ENCODE data around the gene FGF14. TPM values are rescaled to one million over a fixed set of nuclear protein-coding genes. Genes with fewer than 3 reads are reported as not detected.

Gene FGF14
- total and polyA plus RNA-seq, 2 experiments from 2014 or later: 0.03 TPM; not detected in 1

GRCh38 chr13:101751488-101751887 lies 650.4 kb downstream of the FGF14 start:
- no peaks in the 10 kb centered on the region for H4K20me1 ChIP-seq (replicated peaks; ENCODE audit: insufficient read depth)
- H3K79me2 ChIP-seq (replicated peaks; ENCODE audit: insufficient read depth): no peaks in the 10 kb centered on the region
- Mint-ChIP-seq H3K27ac (peak overlapping the region; percentile 36; the same call in 1 of the 2 replicates), H3K27me3 (ENCODE audit: insufficient read depth, low read depth, poor library complexity) (no peaks in the 10 kb centered on the region), H3K36me3 (ENCODE audit: low read depth) (no peaks in the 10 kb centered on the region), H3K4me1 (peaks cover 7% of the 10 kb centered on the region), H3K4me3 (no peak overlapping the region), H3K9me3 (no peaks in the 10 kb centered on the region)
- no peak for TF ChIP-seq CTCF (conservative IDR thresholded peaks at IDR 0.05; ENCODE audit: low read depth in 2 of 2)
- no peak for TF ChIP-seq STAT1 (IDR thresholded peaks at IDR 0.05; ENCODE audit: unreplicated experiment)
- no peak for TF ChIP-seq ZNF331 (CRISPR knock-in tag; IDR thresholded peaks at IDR 0.05; ENCODE audit: low read depth)
- TF ChIP-seq CREB1 (CRISPR knock-in tag; IDR thresholded peaks at IDR 0.05; ENCODE audit: low read depth): no peak
- no peak for TF ChIP-seq ZNF114 (CRISPR knock-in tag; IDR thresholded peaks at IDR 0.05)
- H3K36me3 ChIP-seq (ENCODE audit: insufficient read depth): no peaks in the 10 kb centered on the region
- H3K4me1 ChIP-seq (ENCODE audit: insufficient read depth): peaks cover 4% of the 10 kb centered on the region
- no peak overlapping the region for H3K27ac ChIP-seq (ENCODE audit: low read depth)
- no peaks in the 10 kb centered on the region for H3F3A ChIP-seq (replicated peaks; ENCODE audit: low read depth)
- H3K9me2 ChIP-seq (ENCODE audit: insufficient read depth): no peaks in the 10 kb centered on the region
- ATAC-seq (no peak; the same call in 2 of the 3 replicates), DNase-seq (ENCODE audit: low spot score) (peak; percentile 30)
- no peak overlapping the region for H3K4me2 ChIP-seq
- H2AFZ ChIP-seq: no peak overlapping the region
- H3K4me3 ChIP-seq: no peak overlapping the region
- H3K27me3 ChIP-seq (ENCODE audit: insufficient read depth): no peaks in the 10 kb centered on the region

GRCh38 chr13:101749584-101749983 lies 652.3 kb downstream of the FGF14 start:
- Mint-ChIP-seq H3K4me1 (peaks cover 7% of the 10 kb centered on the region), H3K27me3 (ENCODE audit: insufficient read depth, low read depth, poor library complexity) (no peaks in the 10 kb centered on the region), H3K9me3 (no peaks in the 10 kb centered on the region), H3K36me3 (ENCODE audit: low read depth) (no peaks in the 10 kb centered on the region), H3K4me3 (no peak overlapping the region), H3K27ac (no peak overlapping the region)
- Histone ChIP-seq H3F3A (replicated peaks; ENCODE audit: low read depth) (no peaks in the 10 kb centered on the region), H3K4me2 (no peak overlapping the region), H3K27ac (ENCODE audit: low read depth) (no peak overlapping the region), H3K4me1 (ENCODE audit: insufficient read depth) (peaks cover 4% of the 10 kb centered on the region), H2AFZ (no peak overlapping the region), H3K9me2 (ENCODE audit: insufficient read depth) (no peaks in the 10 kb centered on the region), H3K27me3 (ENCODE audit: insufficient read depth) (no peaks in the 10 kb centered on the region), H3K79me2 (replicated peaks; ENCODE audit: insufficient read depth) (no peaks in the 10 kb centered on the region), H3K4me3 (no peak overlapping the region), H4K20me1 (replicated peaks; ENCODE audit: insufficient read depth) (no peaks in the 10 kb centered on the region), H3K36me3 (ENCODE audit: insufficient read depth) (no peaks in the 10 kb centered on the region)
- DNase-seq (ENCODE audit: low spot score) (no peak), ATAC-seq (no peak)
- TF ChIP-seq CREB1 (CRISPR knock-in tag; IDR thresholded peaks at IDR 0.05; ENCODE audit: low read depth) (no peak), ZNF331 (CRISPR knock-in tag; IDR thresholded peaks at IDR 0.05; ENCODE audit: low read depth) (no peak), NANOG (IDR thresholded peaks at IDR 0.05; ENCODE audit: borderline replicate concordance) (no peak), CTCF (conservative IDR thresholded peaks at IDR 0.05; ENCODE audit: low read depth in 2 of 2) (no peak), STAT1 (IDR thresholded peaks at IDR 0.05; ENCODE audit: unreplicated experiment) (no peak), ZNF114 (CRISPR knock-in tag; IDR thresholded peaks at IDR 0.05) (no peak), JUNB (IDR thresholded peaks at IDR 0.05; ENCODE audit: unreplicated experiment) (no peak), EZH2 (IDR thresholded peaks at IDR 0.05; ENCODE audit: low read depth, unreplicated experiment) (no peak), EZH2phosphoT487 (IDR thresholded peaks at IDR 0.05; ENCODE audit: unreplicated experiment) (no peak), REST (IDR thresholded peaks at IDR 0.05; ENCODE audit: unreplicated experiment) (no peak), POLR2AphosphoS5 (IDR thresholded peaks at IDR 0.05; ENCODE audit: low read depth) (no peak)
- TF ChIP-seq, protein P1, sequence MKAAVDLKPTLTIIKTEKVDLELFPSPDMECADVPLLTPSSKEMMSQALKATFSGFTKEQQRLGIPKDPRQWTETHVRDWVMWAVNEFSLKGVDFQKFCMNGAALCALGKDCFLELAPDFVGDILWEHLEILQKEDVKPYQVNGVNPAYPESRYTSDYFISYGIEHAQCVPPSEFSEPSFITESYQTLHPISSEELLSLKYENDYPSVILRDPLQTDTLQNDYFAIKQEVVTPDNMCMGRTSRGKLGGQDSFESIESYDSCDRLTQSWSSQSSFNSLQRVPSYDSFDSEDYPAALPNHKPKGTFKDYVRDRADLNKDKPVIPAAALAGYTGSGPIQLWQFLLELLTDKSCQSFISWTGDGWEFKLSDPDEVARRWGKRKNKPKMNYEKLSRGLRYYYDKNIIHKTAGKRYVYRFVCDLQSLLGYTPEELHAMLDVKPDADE (IDR thresholded peaks at IDR 0.05): no peak

Measured in GM23338 (cell line).